ENCODE data around the gene CCT3.

CCT3 gene

GRCh38 chr1:156384007-156384406, 45.9 kb upstream of the CCT3 start:
- H3K4me3 ChIP-seq (replicated peaks; ENCODE audit: low read depth, low read length): no peak overlapping the region
- no peak for TF ChIP-seq CTCF (IDR thresholded peaks at IDR 0.05; ENCODE audit: low read depth, low read length, missing control alignments)
- no peak for DNase-seq (ENCODE audit: extremely low read depth, low read depth)

- peak; percentile 89 for TF ChIP-seq CTCF (IDR thresholded peaks at IDR 0.05; ENCODE audit: low read depth, low read length, missing control alignments)
- no peak overlapping the region for H3K4me3 ChIP-seq (replicated peaks; ENCODE audit: low read depth, low read length)
- peak; percentile 14 for DNase-seq (ENCODE audit: extremely low read depth, low read depth)
These were observed 44.9 kb upstream of the CCT3 start for GRCh38 chr1:156383023-156383422.

- no peak overlapping the region for H3K4me3 ChIP-seq (replicated peaks; ENCODE audit: low read depth, low read length)
- TF ChIP-seq CTCF (IDR thresholded peaks at IDR 0.05; ENCODE audit: low read depth, low read length, missing control alignments): no peak
- DNase-seq (ENCODE audit: extremely low read depth, low read depth): no peak
These were observed 44.5 kb upstream of the CCT3 start for GRCh38 chr1:156382561-156382960.

- DNase-seq (ENCODE audit: extremely low read depth, low read depth): no peak
These were observed 41.5 kb upstream of the CCT3 start for GRCh38 chr1:156379420-156380165.

GRCh38 chr1:156378557-156378956, 40.5 kb upstream of the CCT3 start:
- DNase-seq (ENCODE audit: extremely low read depth, low read depth): no peak
- no peak overlapping the region for H3K4me3 ChIP-seq (replicated peaks; ENCODE audit: low read depth, low read length)
- TF ChIP-seq CTCF (IDR thresholded peaks at IDR 0.05; ENCODE audit: low read depth, low read length, missing control alignments): no peak

More at GRCh38 chr1:156379420-156380165, 41.5 kb upstream of the CCT3 start:
- no peak overlapping the region for H3K4me3 ChIP-seq (replicated peaks; ENCODE audit: low read depth, low read length)
- TF ChIP-seq CTCF (IDR thresholded peaks at IDR 0.05; ENCODE audit: low read depth, low read length, missing control alignments): peak; percentile 6

DNA sequence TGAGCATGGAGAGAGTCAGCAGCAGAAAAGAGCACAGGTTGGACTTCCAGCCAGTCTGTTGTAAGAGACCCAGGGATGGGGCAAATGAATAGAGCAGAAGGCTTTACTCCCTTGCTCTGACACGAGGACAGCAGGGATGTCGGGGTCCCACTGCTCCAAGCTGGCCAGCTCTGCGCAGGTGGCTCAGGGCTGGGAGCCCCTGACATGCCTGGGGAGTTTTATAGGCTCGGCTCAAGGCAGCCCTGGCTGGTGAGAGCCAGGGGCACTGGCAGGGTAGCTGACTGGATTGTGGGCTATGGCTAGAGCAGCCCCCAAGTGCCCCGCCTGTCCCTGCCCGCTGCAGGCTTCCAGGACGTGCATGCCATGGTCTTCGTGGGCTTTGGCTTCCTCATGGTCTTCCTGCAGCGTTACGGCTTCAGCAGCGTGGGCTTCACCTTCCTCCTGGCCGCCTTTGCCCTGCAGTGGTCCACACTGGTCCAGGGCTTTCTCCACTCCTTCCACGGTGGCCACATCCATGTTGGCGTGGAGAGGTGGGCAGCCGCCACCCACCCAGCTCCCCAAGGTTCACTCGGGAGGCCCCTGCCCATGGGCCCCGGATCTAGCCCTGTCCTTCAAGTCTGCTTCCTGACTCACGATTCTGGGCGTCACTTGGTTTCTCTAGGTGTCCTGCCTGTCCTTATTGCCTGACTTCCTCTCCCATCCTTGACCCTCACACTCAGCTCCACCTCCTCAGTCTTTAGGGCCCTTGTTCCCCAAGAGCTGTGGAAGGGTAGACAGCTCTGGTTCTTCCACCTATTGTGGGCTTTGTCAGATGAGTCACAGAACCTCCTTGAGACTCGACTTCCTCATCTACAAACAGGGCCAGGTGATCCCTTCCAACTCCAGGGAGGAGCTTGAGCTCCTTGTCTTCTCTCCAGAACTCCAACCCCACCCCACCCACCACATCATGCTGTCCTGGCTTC, 39.1 kb upstream of the CCT3 start:
- no peak for TF ChIP-seq CTCF (IDR thresholded peaks at IDR 0.05; ENCODE audit: low read depth, low read length, missing control alignments)
- H3K4me3 ChIP-seq (replicated peaks; ENCODE audit: low read depth, low read length): no peak overlapping the region
- no peak for DNase-seq (ENCODE audit: extremely low read depth, low read depth)

Data from HFF-Myc (cell line).